Raji (cell line): ENCODE results near the gene RNF14.

Source experiments
- POLR2A ChIP-seq: IDR thresholded peaks from 2 replicates; pipeline ENCODE4 v1.6.1; 2011; ENCODE audit warnings: low read depth, low read length, control low read depth; ENCODE audit not compliant: insufficient read depth

RNF14 gene, protein sequence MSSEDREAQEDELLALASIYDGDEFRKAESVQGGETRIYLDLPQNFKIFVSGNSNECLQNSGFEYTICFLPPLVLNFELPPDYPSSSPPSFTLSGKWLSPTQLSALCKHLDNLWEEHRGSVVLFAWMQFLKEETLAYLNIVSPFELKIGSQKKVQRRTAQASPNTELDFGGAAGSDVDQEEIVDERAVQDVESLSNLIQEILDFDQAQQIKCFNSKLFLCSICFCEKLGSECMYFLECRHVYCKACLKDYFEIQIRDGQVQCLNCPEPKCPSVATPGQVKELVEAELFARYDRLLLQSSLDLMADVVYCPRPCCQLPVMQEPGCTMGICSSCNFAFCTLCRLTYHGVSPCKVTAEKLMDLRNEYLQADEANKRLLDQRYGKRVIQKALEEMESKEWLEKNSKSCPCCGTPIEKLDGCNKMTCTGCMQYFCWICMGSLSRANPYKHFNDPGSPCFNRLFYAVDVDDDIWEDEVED

GRCh38 chr5:141968914-141969608, at the start of gene RNF14:
Gene RNF14, plus strand, starts transcription at chr5:141969105. Its CDS starts 4,484 bp downstream, at chr5:141973589.
- peak; percentile 86 for TF ChIP-seq POLR2A

DNA sequence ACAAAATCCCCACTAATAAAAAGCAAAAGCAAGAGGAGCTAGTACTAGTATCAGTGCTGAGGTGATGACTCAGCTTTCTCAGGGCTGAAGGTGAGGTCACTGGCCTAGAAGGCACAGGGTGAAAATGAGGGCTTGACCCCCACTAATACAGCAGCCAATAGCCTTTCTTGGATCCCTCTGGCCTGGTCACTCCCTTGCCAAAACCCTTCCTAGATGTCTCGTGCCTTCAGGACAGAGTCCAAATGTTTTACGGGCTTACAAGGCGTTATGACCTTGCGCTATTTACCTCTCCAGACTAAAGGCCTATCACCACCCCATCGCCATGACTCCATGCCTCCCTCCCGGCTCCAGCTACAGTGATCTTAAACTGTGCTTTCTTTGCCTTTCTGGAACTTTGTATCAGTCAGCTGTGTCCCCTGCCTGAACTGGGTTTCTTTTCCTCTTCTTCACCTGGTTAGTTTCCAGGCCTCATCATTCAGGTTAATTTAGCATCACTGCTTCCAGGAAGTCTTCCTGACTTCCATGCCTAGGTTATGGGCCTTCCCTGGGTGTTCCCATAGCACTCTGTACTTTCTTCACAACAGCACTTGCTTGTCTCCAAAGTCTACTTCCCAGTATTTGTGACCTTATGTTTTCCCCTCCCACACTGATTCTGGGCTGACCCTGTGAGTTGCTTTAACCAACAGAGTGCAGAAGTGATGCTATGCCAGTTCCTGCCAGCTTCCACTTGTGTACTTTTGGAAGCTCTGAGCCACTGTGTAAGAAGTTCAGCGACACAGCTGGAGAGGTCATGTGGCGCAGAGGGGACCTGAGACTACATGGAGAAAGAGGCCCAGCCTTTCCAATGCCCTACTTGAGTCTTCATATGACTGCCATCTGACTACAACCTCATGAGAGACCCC, 49.4 kb upstream of the RNF14 start:
- no peak for TF ChIP-seq POLR2A

GRCh38 chr5:141920771-141921170, 48.1 kb upstream of the RNF14 start:
- no peak for TF ChIP-seq POLR2A

DNA sequence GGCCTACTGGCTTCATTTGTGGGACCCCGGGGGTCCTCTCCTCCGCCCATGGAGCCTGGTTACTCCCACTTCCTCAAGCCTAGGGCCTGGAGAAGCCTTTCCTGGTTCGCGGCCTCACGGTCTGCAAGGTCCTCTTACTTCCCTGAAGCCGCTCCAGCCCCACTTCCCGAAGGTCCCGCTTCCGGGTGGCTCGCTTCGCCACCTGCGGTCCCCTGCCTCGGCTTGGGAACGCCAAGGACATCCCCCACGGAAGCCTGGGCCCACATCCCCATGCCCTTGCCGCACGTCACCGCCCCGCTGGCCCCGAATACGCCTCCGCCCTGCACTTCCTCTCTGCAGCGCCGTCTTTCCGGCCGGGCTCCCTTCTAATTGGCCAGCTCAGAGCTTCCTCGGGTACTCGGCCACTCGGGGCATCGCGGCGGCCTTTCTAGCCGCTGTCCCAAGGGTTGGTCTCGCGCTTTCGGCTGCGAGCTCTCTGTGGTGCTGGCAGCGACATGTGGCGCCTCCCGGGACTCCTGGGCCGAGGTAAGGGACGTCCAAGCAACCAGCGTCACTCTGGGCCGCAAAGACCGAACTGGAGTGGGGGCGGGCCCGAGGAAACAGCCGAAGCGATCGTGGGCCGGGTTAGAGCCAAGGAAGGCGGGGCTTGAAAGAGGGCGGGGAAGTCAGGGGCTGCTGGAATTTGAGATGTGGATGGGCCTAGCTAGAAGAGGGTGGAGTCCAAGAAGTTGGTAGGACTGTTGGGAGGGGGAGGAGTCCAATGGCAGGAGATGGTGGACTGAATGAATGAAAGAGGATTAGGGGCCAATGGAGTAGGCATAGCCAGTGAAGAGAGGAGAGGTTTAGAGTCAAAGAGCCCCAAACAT, 45.2 kb upstream of the RNF14 start, which contains the start of gene DELE1:
Gene DELE1 (plus strand): TSS at position 424 of the 866 bp plus-strand sequence. CDS start 71 bp downstream, at position 495.
- TF ChIP-seq POLR2A: peak; percentile 79

GRCh38 chr5:141926434-141926833, 42.5 kb upstream of the RNF14 start:
- TF ChIP-seq POLR2A: no peak

GRCh38 chr5:141928051-141928450, 40.9 kb upstream of the RNF14 start:
- TF ChIP-seq POLR2A: no peak

- no peak for TF ChIP-seq POLR2A
Measured at GRCh38 chr5:141929398-141930058, 39.4 kb upstream of the RNF14 start.

DNA sequence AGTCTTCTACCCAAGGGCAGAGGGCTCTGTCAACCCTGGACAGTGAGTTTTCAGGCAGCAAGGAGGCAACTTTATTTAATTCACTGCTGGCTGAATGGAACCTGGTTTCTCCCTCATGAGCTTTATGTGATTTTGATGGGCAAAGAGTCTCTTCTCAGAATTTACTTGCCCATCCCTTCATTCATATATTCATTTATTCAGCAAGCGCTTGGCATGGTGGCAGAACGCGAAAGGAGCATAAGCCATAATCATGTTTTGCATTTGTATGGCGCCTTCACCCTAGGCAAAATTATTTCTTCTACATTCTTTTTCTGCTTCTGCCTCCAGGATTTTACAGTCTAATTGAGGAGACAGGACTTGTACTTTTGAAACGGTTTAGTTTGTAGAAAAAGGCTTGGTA, 37.2 kb upstream of the RNF14 start:
- no peak for TF ChIP-seq POLR2A

DNA sequence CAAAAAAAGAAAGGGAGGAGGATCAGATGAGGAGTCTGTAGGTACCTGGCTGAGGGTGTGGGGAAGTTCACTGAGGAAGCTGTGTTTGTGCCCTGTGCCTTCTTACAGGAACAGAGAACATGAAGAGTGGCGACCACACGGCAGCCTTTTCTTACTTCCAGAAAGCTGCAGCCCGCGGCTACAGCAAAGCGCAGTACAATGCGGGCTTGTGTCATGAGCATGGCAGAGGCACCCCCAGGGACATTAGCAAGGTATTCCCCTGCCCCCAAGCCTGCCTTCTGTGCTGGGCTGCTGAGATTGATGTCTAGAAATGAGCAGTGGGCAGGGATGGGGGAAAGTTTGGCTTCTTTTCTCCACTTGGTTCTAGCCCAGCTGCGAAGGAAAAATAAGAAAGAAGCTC, 35.8 kb upstream of the RNF14 start:
- no peak for TF ChIP-seq POLR2A

GRCh38 chr5:141934099-141934844, 34.6 kb upstream of the RNF14 start:
- no peak for TF ChIP-seq POLR2A

GRCh38 chr5:141935538-141935937, 33.4 kb upstream of the RNF14 start:
- no peak for TF ChIP-seq POLR2A

DNA sequence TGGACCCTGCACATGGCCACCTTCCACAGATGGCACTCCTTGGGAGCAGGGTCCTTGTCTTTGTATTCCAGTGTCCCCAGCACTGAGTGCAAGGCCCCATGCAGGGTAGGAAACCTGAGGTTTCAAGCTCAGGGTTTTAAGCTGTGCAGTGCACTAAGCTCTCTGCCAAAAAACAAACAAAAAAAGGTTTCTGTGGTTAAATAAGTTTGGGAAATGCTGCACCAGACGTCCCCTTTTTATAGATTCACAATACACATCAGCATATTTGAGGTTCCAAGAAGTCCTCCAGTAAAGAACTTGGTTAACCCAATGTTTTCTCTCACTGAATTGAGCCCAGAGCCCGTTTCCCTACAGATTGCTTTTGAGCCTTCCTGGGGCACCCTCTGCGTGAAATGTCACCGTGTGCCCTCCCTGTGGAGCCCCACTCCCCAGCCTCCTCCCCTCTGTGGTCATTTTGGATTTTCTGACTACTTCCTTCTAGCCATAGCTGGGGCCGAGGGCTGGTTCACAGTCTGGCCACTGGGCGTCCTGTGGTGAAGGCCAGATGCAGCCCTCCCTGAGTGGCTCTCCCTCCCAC, 28.1 kb upstream of the RNF14 start:
- TF ChIP-seq POLR2A: no peak

DNA sequence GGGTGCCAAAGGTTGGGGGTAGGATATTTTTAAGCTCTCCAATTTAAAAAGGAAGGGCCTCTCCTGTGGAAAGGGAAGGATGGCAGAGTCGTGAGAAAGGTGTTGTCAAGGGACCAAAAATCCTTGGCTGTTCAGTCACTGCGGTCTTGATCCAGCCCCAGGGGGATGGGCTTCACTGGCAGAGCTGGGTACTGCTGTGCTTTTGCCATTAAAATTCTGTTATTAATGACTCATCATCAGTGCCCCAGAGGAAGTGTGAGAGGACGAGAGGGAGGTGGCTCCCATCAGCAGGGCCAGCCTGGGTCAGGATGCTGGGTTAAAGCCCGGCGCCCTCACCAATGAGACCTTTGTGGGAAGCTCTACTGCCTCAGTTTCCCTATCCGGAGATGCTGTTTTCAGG, 27.6 kb upstream of the RNF14 start:
- no peak for TF ChIP-seq POLR2A
